Smooth muscle cell (in vitro differentiated cells): ENCODE results near the gene TCP11L2. TPM values are rescaled to one million over a fixed set of nuclear protein-coding genes. Genes with fewer than 3 reads are reported as not detected.

Source experiments
- DNase-seq: peaks from one replicate; lab custom pipeline; 2025; ENCODE audit not compliant: unreplicated experiment; lab: John Stamatoyannopoulos, UW
- H2AFZ ChIP-seq: fragments of 200-600 bp; sonication (generic); 2 replicates; pipeline ENCODE4 v1.6.0; 2016; ENCODE audit warnings: antibody characterized with exemption, low read depth, mild to moderate bottlenecking
- H3F3A ChIP-seq: fragments of 200-600 bp; sonication (generic); 2 replicates; pipeline ENCODE4 v1.6.0; 2017; ENCODE audit warnings: antibody characterized with exemption, low read depth
- H3K27ac ChIP-seq: fragments of 200-600 bp; sonication (generic); 2 replicates; pipeline ENCODE4 v1.5.1; 2016; ENCODE audit warnings: low read depth, mild to moderate bottlenecking
- H3K27me3 ChIP-seq: fragments of 200-600 bp; sonication (generic); 2 replicates; pipeline ENCODE4 v1.6.1; 2016; ENCODE audit warnings: low read depth, mild to moderate bottlenecking
- H3K36me3 ChIP-seq: fragments of 200-600 bp; sonication (generic); 2 replicates; pipeline ENCODE4 v1.5.1; 2016; ENCODE audit warnings: low read depth
- H3K4me1 ChIP-seq: fragments of 200-600 bp; sonication (generic); 2 replicates; pipeline ENCODE4 v1.5.1; 2016; ENCODE audit warnings: low read depth
- H3K4me2 ChIP-seq: fragments of 200-600 bp; sonication (generic); 2 replicates; pipeline ENCODE4 v1.6.0; 2016; ENCODE audit warnings: mild to moderate bottlenecking
- H3K4me3 ChIP-seq: fragments of 200-600 bp; sonication (generic); 2 replicates; pipeline ENCODE4 v1.5.1; 2016; ENCODE audit warnings: mild to moderate bottlenecking
- H3K79me2 ChIP-seq: fragments of 200-600 bp; sonication (generic); 2 replicates; pipeline ENCODE4 v1.6.0; 2016; ENCODE audit warnings: low read depth, mild to moderate bottlenecking
- H3K9ac ChIP-seq: fragments of 200-600 bp; sonication (generic); 2 replicates; pipeline ENCODE4 v1.6.0; 2016; ENCODE audit warnings: low read depth
- H3K9me3 ChIP-seq: fragments of 200-600 bp; sonication (generic); replicated peaks from 2 replicates; pipeline ENCODE4 v1.5.1; 2016; ENCODE audit warnings: low read depth
- H4K20me1 ChIP-seq: fragments of 200-600 bp; sonication (generic); 2 replicates; pipeline ENCODE4 v1.6.0; 2016; ENCODE audit warnings: low read depth
- CTCF ChIP-seq: fragments of 200-600 bp; sonication (generic); IDR thresholded peaks from 2 replicates; pipeline ENCODE4 v1.5.1; 2017; ENCODE audit warnings: borderline replicate concordance, mild to moderate bottlenecking, antibody characterized with exemption; ENCODE audit not compliant: insufficient read depth, poor library complexity, severe bottlenecking
- WGBS: methylation state at CpG from one replicate; pipeline ENCODE4 v1.1.7; 2016; ENCODE audit warnings: low lambda C conversion rate; 5-methylcytosine and 5-hydroxymethylcytosine counted together
- polyA plus RNA-seq: library from polyadenylated mRNA; unstranded; fragments of >200 nt; fragmentation: Nextera tagmentation; extraction: Ambion mirVana; gene quantifications from 2 replicates; pipeline ENCODE4 v1.2.1, GENCODE V29; 2016
- total RNA-seq: library from RNA; depleted of rRNA; stranded (reverse); fragments of >200 nt; gene quantifications from 2 replicates; pipeline ENCODE4 v1.2.3, GENCODE V29; 2014

TCP11L2 gene
- total and polyA plus RNA-seq, 2 experiments from 2014 or later, result 2.4 to 15.1 TPM

- no peak for TF ChIP-seq CTCF
- Histone ChIP-seq H3K27me3 (no peaks in the 10 kb centered on the region), H3F3A (no peaks in the 10 kb centered on the region), H3K4me2 (no peak overlapping the region), H3K36me3 (no peaks in the 10 kb centered on the region), H4K20me1 (no peaks in the 10 kb centered on the region), H3K79me2 (no peaks in the 10 kb centered on the region), H3K4me3 (no peak overlapping the region), H3K4me1 (no peaks in the 10 kb centered on the region), H3K27ac (no peak overlapping the region), H3K9ac (no peak overlapping the region), H2AFZ (no peak overlapping the region), H3K9me3 (no peaks in the 10 kb centered on the region)
- DNase-seq, result no peak
- WGBS, result 96% methylated on average over 9 of the region's 9 CpGs
Measured at GRCh38 chr12:106275458-106275857, 27.1 kb upstream of the TCP11L2 start.

GRCh38 chr12:106276032-106276740 lies 26.3 kb upstream of the TCP11L2 start:
- Histone ChIP-seq H3K4me2 (no peak overlapping the region), H3K4me3 (no peak overlapping the region), H2AFZ (no peak overlapping the region), H3K79me2 (no peaks in the 10 kb centered on the region), H3K27me3 (no peaks in the 10 kb centered on the region), H3K9me3 (no peaks in the 10 kb centered on the region), H3K27ac (no peak overlapping the region), H3K4me1 (no peaks in the 10 kb centered on the region), H3K36me3 (no peaks in the 10 kb centered on the region), H3K9ac (no peak overlapping the region), H4K20me1 (no peaks in the 10 kb centered on the region), H3F3A (no peaks in the 10 kb centered on the region)
- WGBS, result 95% methylated on average over 4 of the region's 4 CpGs
- no peak for DNase-seq
- TF ChIP-seq CTCF, result no peak

- WGBS, result 79% methylated on average over 4 of the region's 4 CpGs
- no peak for TF ChIP-seq CTCF
- H3K4me1 ChIP-seq, result no peaks in the 10 kb centered on the region
Measured at GRCh38 chr12:106280106-106280505, 22.4 kb upstream of the TCP11L2 start.

More at GRCh38 chr12:106280106-106280505, 22.4 kb upstream of the TCP11L2 start:
- no peaks in the 10 kb centered on the region for H3F3A ChIP-seq
- no peaks in the 10 kb centered on the region for H3K27me3 ChIP-seq
- no peak overlapping the region for H3K4me2 ChIP-seq
- H4K20me1 ChIP-seq, result no peaks in the 10 kb centered on the region
- no peak overlapping the region for H3K4me3 ChIP-seq
- no peak for DNase-seq
- no peak overlapping the region for H3K9ac ChIP-seq
- no peak overlapping the region for H3K27ac ChIP-seq
- H3K9me3 ChIP-seq, result no peaks in the 10 kb centered on the region
- no peaks in the 10 kb centered on the region for H3K36me3 ChIP-seq
- no peaks in the 10 kb centered on the region for H3K79me2 ChIP-seq
- no peak overlapping the region for H2AFZ ChIP-seq
